Measurements from ENCODE around the gene CDKN1C. TPM values are rescaled to one million over a fixed set of nuclear protein-coding genes. Genes with fewer than 3 reads are reported as not detected.

The CDKN1C gene
- total RNA-seq, 1 experiment from 2014 or later, result 15.4 TPM

- Histone ChIP-seq H4K8ac (replicated peaks; ENCODE audit: insufficient read length, low read depth, low read length) (no peak overlapping the region), H4K91ac (ENCODE audit: insufficient read length, low read depth, low read length) (no peak overlapping the region), H3K4ac (ENCODE audit: low read depth, low read length) (no peak overlapping the region), H2AFZ (ENCODE audit: low read length) (no peak overlapping the region), H2BK120ac (ENCODE audit: low read depth, low read length, poor library complexity, severe bottlenecking) (no peak overlapping the region), H3T11ph (ENCODE audit: low read length) (no peak overlapping the region), H3K9ac (ENCODE audit: extremely low read depth, insufficient read length, low read length) (no peak overlapping the region), H3K23me2 (ENCODE audit: insufficient read length, low read depth, low read length, poor library complexity, severe bottlenecking) (no peaks in the 10 kb centered on the region), H3K56ac (ENCODE audit: insufficient read length, low read depth, low read length) (no peak overlapping the region), H3K27ac (ENCODE audit: insufficient read length, low read depth, low read length) (no peak overlapping the region), H3K4me1 (ENCODE audit: insufficient read depth, low read length) (no peaks in the 10 kb centered on the region), H2BK15ac (ENCODE audit: low read depth, low read length) (no peak overlapping the region), H3K18ac (ENCODE audit: insufficient read length, low read depth, low read length) (no peak overlapping the region), H2BK5ac (ENCODE audit: insufficient read length, low read length) (no peak overlapping the region), H3K4me2 (ENCODE audit: insufficient read depth, insufficient read length, low read length) (no peak overlapping the region), H4K5ac (ENCODE audit: insufficient read length, low read depth, low read length) (no peak overlapping the region), H2BK20ac (ENCODE audit: low read depth, low read length, poor library complexity, severe bottlenecking) (no peak overlapping the region), H3K9me3 (ENCODE audit: control insufficient read depth, low read depth, low read length) (no peaks in the 10 kb centered on the region), H3K14ac (ENCODE audit: insufficient read depth, low read length) (no peak overlapping the region), H2BK12ac (ENCODE audit: insufficient read length, low read depth, low read length) (no peak overlapping the region), H3K23ac (ENCODE audit: insufficient read length, low read depth, low read length) (no peak overlapping the region), H2AK5ac (ENCODE audit: insufficient read length, low read length) (no peak overlapping the region), H3K79me1 (ENCODE audit: insufficient read depth, low read depth, low read length, poor library complexity, severe bottlenecking) (no peaks in the 10 kb centered on the region), H3K27me3 (ENCODE audit: insufficient read depth, low read length) (no peaks in the 10 kb centered on the region; the same call in 1 of the 2 replicates), H3K79me2 (ENCODE audit: insufficient read depth, low read length) (no peaks in the 10 kb centered on the region), H4K20me1 (ENCODE audit: control insufficient read depth, insufficient read depth, insufficient read length) (no peaks in the 10 kb centered on the region)
- Mint-ChIP-seq H3K36me3 (ENCODE audit: insufficient read depth in 1 of 3, low read depth in 3 of 3) (no peaks in the 10 kb centered on the region), H3K9me3 (no peaks in the 10 kb centered on the region), H3K4me3 (no peak overlapping the region), H3K27me3 (ENCODE audit: low read depth) (peaks cover 75% of the 10 kb centered on the region), H3K4me1 (peaks cover 36 to 41% of the 10 kb centered on the region in 2 experiments), H3K27ac (peak overlapping the region in 1 of 3 experiments; percentile 37; a peak in 1 of 7 replicates)
- no CpG with 5 or more reads among the region's 11 CpGs for WGBS (ENCODE audit: extremely low coverage, insufficient read length, low lambda C conversion rate)
- no peak for DNase-seq
- no peak for TF ChIP-seq CTCF (conservative IDR thresholded peaks at IDR 0.05)
These were observed 47.5 kb downstream of the CDKN1C start for GRCh38 chr11:2838091-2838490.
